Smooth muscle cell (in vitro differentiated cells): ENCODE results near the gene CPXM2. TPM values are rescaled to one million over a fixed set of nuclear protein-coding genes. Genes with fewer than 3 reads are reported as not detected.

Experiments used
- DNase-seq: peaks from one replicate; lab custom pipeline; 2025; ENCODE audit not compliant: unreplicated experiment; lab: John Stamatoyannopoulos, UW
- H2AFZ ChIP-seq: fragments of 200-600 bp; sonication (generic); 2 replicates; pipeline ENCODE4 v1.6.0; 2016; ENCODE audit warnings: antibody characterized with exemption, low read depth, mild to moderate bottlenecking
- H3F3A ChIP-seq: fragments of 200-600 bp; sonication (generic); 2 replicates; pipeline ENCODE4 v1.6.0; 2017; ENCODE audit warnings: antibody characterized with exemption, low read depth
- H3K27ac ChIP-seq: fragments of 200-600 bp; sonication (generic); 2 replicates; pipeline ENCODE4 v1.5.1; 2016; ENCODE audit warnings: low read depth, mild to moderate bottlenecking
- H3K27me3 ChIP-seq: fragments of 200-600 bp; sonication (generic); 2 replicates; pipeline ENCODE4 v1.6.1; 2016; ENCODE audit warnings: low read depth, mild to moderate bottlenecking
- H3K36me3 ChIP-seq: fragments of 200-600 bp; sonication (generic); 2 replicates; pipeline ENCODE4 v1.5.1; 2016; ENCODE audit warnings: low read depth
- H3K4me1 ChIP-seq: fragments of 200-600 bp; sonication (generic); 2 replicates; pipeline ENCODE4 v1.5.1; 2016; ENCODE audit warnings: low read depth
- H3K4me2 ChIP-seq: fragments of 200-600 bp; sonication (generic); 2 replicates; pipeline ENCODE4 v1.6.0; 2016; ENCODE audit warnings: mild to moderate bottlenecking
- H3K4me3 ChIP-seq: fragments of 200-600 bp; sonication (generic); 2 replicates; pipeline ENCODE4 v1.5.1; 2016; ENCODE audit warnings: mild to moderate bottlenecking
- H3K79me2 ChIP-seq: fragments of 200-600 bp; sonication (generic); 2 replicates; pipeline ENCODE4 v1.6.0; 2016; ENCODE audit warnings: low read depth, mild to moderate bottlenecking
- H3K9ac ChIP-seq: fragments of 200-600 bp; sonication (generic); 2 replicates; pipeline ENCODE4 v1.6.0; 2016; ENCODE audit warnings: low read depth
- H3K9me3 ChIP-seq: fragments of 200-600 bp; sonication (generic); replicated peaks from 2 replicates; pipeline ENCODE4 v1.5.1; 2016; ENCODE audit warnings: low read depth
- H4K20me1 ChIP-seq: fragments of 200-600 bp; sonication (generic); 2 replicates; pipeline ENCODE4 v1.6.0; 2016; ENCODE audit warnings: low read depth
- WGBS: methylation state at CpG from one replicate; pipeline ENCODE4 v1.1.7; 2016; ENCODE audit warnings: low lambda C conversion rate; 5-methylcytosine and 5-hydroxymethylcytosine counted together
- polyA plus RNA-seq: library from polyadenylated mRNA; unstranded; fragments of >200 nt; fragmentation: Nextera tagmentation; extraction: Ambion mirVana; gene quantifications from 2 replicates; pipeline ENCODE4 v1.2.1, GENCODE V29; 2016
- total RNA-seq: library from RNA; depleted of rRNA; stranded (reverse); fragments of >200 nt; gene quantifications from 2 replicates; pipeline ENCODE4 v1.2.3, GENCODE V29; 2014
- TF ChIP-seq, protein P1 (sequence below): fragments of 200-600 bp; sonication (generic); IDR thresholded peaks from 2 replicates; pipeline ENCODE4 v1.5.1; 2017; ENCODE audit warnings: borderline replicate concordance, mild to moderate bottlenecking, antibody characterized with exemption; ENCODE audit not compliant: insufficient read depth, poor library complexity, severe bottlenecking

Gene CPXM2
- total and polyA plus RNA-seq, 2 experiments from 2014 or later = 31.2 to 65.5 TPM

DNA sequence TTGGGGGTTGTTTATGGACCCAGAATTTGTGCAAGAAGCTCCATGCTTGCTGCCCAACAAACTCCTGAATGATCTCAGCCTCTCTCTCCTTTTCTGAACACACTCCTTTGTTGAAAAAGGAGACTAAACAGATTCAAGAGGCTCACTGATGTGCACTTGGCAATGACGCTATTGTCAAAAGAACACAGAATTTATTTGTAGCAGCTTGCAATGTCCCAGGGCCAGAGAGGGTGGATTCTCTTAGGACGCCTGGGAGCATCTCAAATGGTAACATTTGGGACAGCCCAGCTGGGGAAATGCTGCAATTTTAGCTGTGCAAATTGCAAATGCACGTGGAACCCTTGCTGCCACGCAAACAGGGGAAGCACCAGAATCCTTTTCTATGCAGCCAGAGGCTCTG is 145.5 kb downstream of the CPXM2 start:
- H3K79me2 ChIP-seq = no peaks in the 10 kb centered on the region
- H3K27me3 ChIP-seq = no peaks in the 10 kb centered on the region
- H3K4me3 ChIP-seq = no peak overlapping the region
- TF ChIP-seq, protein P1, sequence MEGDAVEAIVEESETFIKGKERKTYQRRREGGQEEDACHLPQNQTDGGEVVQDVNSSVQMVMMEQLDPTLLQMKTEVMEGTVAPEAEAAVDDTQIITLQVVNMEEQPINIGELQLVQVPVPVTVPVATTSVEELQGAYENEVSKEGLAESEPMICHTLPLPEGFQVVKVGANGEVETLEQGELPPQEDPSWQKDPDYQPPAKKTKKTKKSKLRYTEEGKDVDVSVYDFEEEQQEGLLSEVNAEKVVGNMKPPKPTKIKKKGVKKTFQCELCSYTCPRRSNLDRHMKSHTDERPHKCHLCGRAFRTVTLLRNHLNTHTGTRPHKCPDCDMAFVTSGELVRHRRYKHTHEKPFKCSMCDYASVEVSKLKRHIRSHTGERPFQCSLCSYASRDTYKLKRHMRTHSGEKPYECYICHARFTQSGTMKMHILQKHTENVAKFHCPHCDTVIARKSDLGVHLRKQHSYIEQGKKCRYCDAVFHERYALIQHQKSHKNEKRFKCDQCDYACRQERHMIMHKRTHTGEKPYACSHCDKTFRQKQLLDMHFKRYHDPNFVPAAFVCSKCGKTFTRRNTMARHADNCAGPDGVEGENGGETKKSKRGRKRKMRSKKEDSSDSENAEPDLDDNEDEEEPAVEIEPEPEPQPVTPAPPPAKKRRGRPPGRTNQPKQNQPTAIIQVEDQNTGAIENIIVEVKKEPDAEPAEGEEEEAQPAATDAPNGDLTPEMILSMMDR = no peak
- DNase-seq = no peak
- H2AFZ ChIP-seq = no peak overlapping the region
- WGBS = 80% methylated on average over 4 of the region's 4 CpGs
- no peak overlapping the region for H3K4me2 ChIP-seq
- no peaks in the 10 kb centered on the region for H3K36me3 ChIP-seq
- H3K4me1 ChIP-seq = no peaks in the 10 kb centered on the region
- H4K20me1 ChIP-seq = no peaks in the 10 kb centered on the region
- no peaks in the 10 kb centered on the region for H3F3A ChIP-seq
- no peaks in the 10 kb centered on the region for H3K9me3 ChIP-seq
- H3K9ac ChIP-seq = no peak overlapping the region
- no peak overlapping the region for H3K27ac ChIP-seq

DNA sequence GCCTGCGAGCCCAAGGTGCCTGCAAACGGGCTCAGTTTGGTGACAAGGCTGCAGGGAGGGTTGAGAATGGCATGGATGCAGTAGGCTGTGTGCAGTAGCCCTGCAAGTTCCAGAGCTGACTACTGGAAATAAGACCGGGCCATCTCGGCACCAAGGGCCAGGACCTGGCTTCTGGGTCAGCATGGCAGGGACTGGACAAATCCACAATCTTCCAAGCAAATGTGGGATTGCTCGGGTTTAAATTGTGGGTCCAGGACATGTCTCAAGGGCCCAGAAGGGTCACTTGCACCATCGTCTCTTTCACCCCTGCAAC is 147.4 kb downstream of the CPXM2 start:
- Histone ChIP-seq H3K27me3 (no peaks in the 10 kb centered on the region), H2AFZ (no peak overlapping the region), H3K9ac (no peak overlapping the region), H3K27ac (no peak overlapping the region), H4K20me1 (no peaks in the 10 kb centered on the region), H3K9me3 (no peaks in the 10 kb centered on the region), H3K79me2 (no peaks in the 10 kb centered on the region), H3K36me3 (no peaks in the 10 kb centered on the region), H3K4me1 (no peaks in the 10 kb centered on the region), H3K4me3 (no peak overlapping the region), H3K4me2 (peak overlapping the region; percentile 57), H3F3A (no peaks in the 10 kb centered on the region)
- no peak for DNase-seq
- 73% methylated on average over 6 of the region's 6 CpGs for WGBS
- TF ChIP-seq, protein P1 = no peak

DNA sequence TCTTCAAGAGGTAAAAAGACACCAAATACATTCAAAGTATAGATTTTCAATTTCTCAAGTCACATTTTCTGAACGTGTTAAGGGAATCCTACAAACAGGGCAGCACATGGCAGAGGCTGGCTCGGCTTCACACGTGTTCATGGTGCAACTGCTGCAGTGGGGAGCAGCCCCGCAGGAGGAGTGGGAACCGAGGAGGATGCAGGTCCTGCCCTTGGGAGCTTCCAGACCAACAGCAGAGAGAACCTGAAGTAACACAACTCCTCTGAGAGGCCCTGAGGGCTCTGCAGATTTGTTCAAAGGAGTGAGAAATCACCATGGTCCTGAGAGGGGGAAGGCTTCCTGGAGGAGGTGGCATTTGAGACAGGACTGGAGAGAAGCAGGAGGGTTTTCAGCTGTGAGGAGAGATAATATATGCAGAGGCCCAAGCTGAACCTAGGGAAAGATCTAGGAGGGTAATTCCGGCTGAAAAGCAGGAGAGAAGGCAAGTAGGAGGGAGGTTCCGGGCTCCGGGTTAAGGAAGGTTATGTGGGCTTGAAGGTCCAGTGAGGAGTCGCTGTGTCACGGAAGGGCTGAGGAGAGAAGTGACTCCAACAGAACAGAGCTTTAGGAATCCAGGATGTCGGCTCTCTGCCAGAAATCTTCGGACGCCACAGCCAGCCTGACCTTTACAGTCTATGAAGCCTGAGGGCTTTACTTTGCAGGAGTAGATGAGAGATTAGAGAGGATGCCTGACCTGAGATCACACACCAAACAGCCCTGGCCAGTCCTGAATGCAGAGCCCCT is 148.0 kb downstream of the CPXM2 start:
- no peaks in the 10 kb centered on the region for H3F3A ChIP-seq
- H3K4me1 ChIP-seq = no peaks in the 10 kb centered on the region
- H4K20me1 ChIP-seq = no peaks in the 10 kb centered on the region
- H3K4me3 ChIP-seq = no peak overlapping the region
- H3K27ac ChIP-seq = no peak overlapping the region
- H3K79me2 ChIP-seq = no peaks in the 10 kb centered on the region
- H3K36me3 ChIP-seq = no peaks in the 10 kb centered on the region
- H3K27me3 ChIP-seq = no peaks in the 10 kb centered on the region
- H2AFZ ChIP-seq = no peak overlapping the region
- no peaks in the 10 kb centered on the region for H3K9me3 ChIP-seq
- WGBS = 45% methylated on average over 13 of the region's 13 CpGs
- peak overlapping the region; percentile 57 for H3K4me2 ChIP-seq
- no peak for DNase-seq
- no peak overlapping the region for H3K9ac ChIP-seq
- TF ChIP-seq, protein P1 = no peak
